Measurements from ENCODE around the gene SLC6A12. TPM values are rescaled to one million over a fixed set of nuclear protein-coding genes. Genes with fewer than 3 reads are reported as not detected.
"Not testable (repeated sequence)": the region's sequence is repeated elsewhere in the genome, so short reads cannot be mapped to it uniquely, and the experiment has no call there.

SLC6A12 gene
- total RNA-seq, 6 donors from 2014 or later, result 2.4 to 11.2 (median 7.0) TPM

GRCh38 chr12:237026-237815 is 23.3 kb upstream of the SLC6A12 start:
- TF ChIP-seq POLR2A (IDR thresholded peaks at IDR 0.05) (no peak), CTCF (IDR thresholded peaks at IDR 0.05) (no peak), EP300 (IDR thresholded peaks at IDR 0.05) (no peak), POLR2AphosphoS5 (IDR thresholded peaks at IDR 0.05) (no peak)
- peak in 1 of 2 donors; percentile 22 for ATAC-seq (ENCODE audit: low FRiP score in 2 of 2)
- H3K4me3 ChIP-seq, result no peak overlapping the region
- H3K9me3 ChIP-seq, result peaks cover 0 to 23% (median 7%) of the 10 kb centered on the region in 4 donors
- 91 to 94% methylated on average over 7 to 13 of the region's 13 CpGs for WGBS, 2 donors
- H3K27ac ChIP-seq, result no peak overlapping the region
- no peaks in the 10 kb centered on the region for H3K27me3 ChIP-seq
- DNase-seq, result no peak
- H3K36me3 ChIP-seq, result no peaks in the 10 kb centered on the region
- no peaks in the 10 kb centered on the region for H3K4me1 ChIP-seq

- DNase-seq (no peak), ATAC-seq (ENCODE audit: low FRiP score in 2 of 2) (no peak)
- Histone ChIP-seq H3K4me1 (no peaks in the 10 kb centered on the region), H3K9me3 (peaks cover 0 to 23% (median 7%) of the 10 kb centered on the region in 4 donors), H3K27me3 (no peaks in the 10 kb centered on the region), H3K27ac (no peak overlapping the region), H3K4me3 (no peak overlapping the region), H3K36me3 (no peaks in the 10 kb centered on the region)
- WGBS, 2 donors, result 74 to 89% methylated on average over 3 of the region's 3 CpGs
- TF ChIP-seq POLR2AphosphoS5 (IDR thresholded peaks at IDR 0.05) (no peak), POLR2A (IDR thresholded peaks at IDR 0.05) (no peak), CTCF (IDR thresholded peaks at IDR 0.05) (no peak), EP300 (IDR thresholded peaks at IDR 0.05) (no peak)
Observed at GRCh38 chr12:236445-236844, 22.5 kb upstream of the SLC6A12 start.

DNA sequence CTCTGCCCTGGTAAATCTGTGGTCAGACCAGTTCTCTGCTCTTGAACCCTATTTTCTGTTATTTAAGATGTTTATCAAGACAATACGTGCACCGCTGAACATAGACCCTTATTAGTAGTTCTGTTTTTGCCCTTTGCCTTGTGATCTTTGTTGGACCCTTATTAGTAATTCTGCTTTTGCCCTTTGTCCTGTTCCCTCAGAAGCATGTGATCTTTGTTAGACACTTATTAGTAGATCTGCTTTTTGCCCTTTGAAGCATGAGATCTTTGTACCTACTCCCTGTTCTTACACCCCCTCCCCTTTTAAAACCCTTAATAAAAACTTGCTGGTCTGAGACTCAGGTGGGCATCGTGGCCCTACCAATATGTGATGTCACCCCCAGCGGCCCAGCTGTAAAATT is 22.0 kb upstream of the SLC6A12 start:
- not testable (repeated sequence) for H3K27ac ChIP-seq; H3K4me3 ChIP-seq; DNase-seq; H3K27me3 ChIP-seq; H3K4me1 ChIP-seq; H3K36me3 ChIP-seq; ATAC-seq (ENCODE audit: low FRiP score in 2 of 2)
- 81 to 88% methylated on average over 4 of the region's 4 CpGs for WGBS, 2 donors
- H3K9me3 ChIP-seq, result peaks cover 0 to 23% (median 7%) of the 10 kb centered on the region in 4 donors

DNA sequence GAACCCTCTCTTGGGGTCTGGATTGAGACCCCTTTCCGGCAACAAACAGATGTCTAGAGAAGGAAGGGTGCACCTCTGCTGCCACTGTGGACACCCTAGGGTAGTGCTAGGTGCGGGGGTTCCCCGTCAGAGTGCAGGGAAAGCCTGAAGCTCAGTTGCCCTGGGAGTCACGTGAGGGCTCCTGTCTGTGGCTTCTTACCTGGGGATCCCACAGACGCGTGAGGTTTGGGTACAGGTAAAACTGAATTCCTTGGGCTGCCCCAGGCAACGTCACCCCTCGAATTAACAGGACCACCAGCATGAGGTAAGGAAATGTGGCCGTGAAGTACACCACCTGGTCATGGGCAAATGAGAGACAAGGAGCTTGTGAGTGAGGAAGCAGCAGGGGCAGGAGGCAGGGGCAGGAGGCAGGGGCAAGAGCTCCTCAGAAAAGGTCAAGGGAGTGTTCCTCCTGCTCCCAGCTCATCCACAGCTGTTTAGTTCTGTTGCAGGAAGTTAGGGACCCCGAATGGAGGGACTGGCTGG is 21.0 kb upstream of the SLC6A12 start:
- TF ChIP-seq POLR2A (IDR thresholded peaks at IDR 0.05) (no peak), EP300 (IDR thresholded peaks at IDR 0.05) (no peak), CTCF (IDR thresholded peaks at IDR 0.05) (no peak), POLR2AphosphoS5 (IDR thresholded peaks at IDR 0.05) (no peak)
- no peaks in the 10 kb centered on the region for H3K4me1 ChIP-seq
- H3K9me3 ChIP-seq, result peaks cover 0 to 23% (median 7%) of the 10 kb centered on the region in 4 donors
- DNase-seq (no peak), ATAC-seq (ENCODE audit: low FRiP score in 2 of 2) (no peak)
- 87 to 97% methylated on average over 10 of the region's 10 CpGs for WGBS, 2 donors
- no peak overlapping the region for H3K27ac ChIP-seq
- H3K27me3 ChIP-seq, result no peaks in the 10 kb centered on the region
- H3K4me3 ChIP-seq, result no peak overlapping the region
- H3K36me3 ChIP-seq, result no peaks in the 10 kb centered on the region

DNA sequence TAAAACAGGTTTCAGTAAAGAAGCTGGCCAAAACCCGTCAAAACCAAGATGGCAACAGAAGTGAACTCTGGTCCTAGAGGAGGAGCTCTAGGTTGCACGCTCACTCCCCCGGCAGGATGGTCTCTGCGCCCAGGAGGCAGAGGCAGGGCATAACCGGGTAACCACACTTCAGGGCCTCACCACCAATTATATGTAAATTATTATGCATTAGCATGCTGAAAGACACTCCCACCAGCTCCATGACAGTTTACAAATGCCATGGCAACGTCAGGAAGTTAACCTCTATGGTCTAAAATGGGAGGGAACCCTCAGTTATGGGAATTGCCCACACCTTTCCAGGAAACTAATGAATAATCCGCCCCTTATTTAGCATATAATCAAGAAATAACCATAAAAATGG is 20.1 kb upstream of the SLC6A12 start:
- Histone ChIP-seq H3K4me3 (no peak overlapping the region), H3K36me3 (no peaks in the 10 kb centered on the region), H3K4me1 (no peaks in the 10 kb centered on the region), H3K9me3 (peaks cover 0 to 23% (median 7%) of the 10 kb centered on the region in 4 donors), H3K27me3 (no peaks in the 10 kb centered on the region), H3K27ac (no peak overlapping the region)
- TF ChIP-seq POLR2A (IDR thresholded peaks at IDR 0.05) (no peak), CTCF (IDR thresholded peaks at IDR 0.05) (no peak), POLR2AphosphoS5 (IDR thresholded peaks at IDR 0.05) (no peak), EP300 (IDR thresholded peaks at IDR 0.05) (no peak)
- WGBS, 2 donors, result 76 to 86% methylated on average over 7 of the region's 7 CpGs
- DNase-seq (no peak), ATAC-seq (ENCODE audit: low FRiP score in 2 of 2) (no peak)
